Measurements from ENCODE around the gene LCORL. TPM values are rescaled to one million over a fixed set of nuclear protein-coding genes. Genes with fewer than 3 reads are reported as not detected.

Gene LCORL
- total and polyA plus RNA-seq, 9 of the 15 experiments (the other 6 are each of a cell fraction or from before 2014, with no cell fraction given), result 3.1 to 24.5 (median 11.1) TPM

GRCh38 chr4:17997129-17997528 is 24.4 kb downstream of the LCORL start:
- peak; percentile 77 for FAIRE-seq
- CTCF ChIA-PET (ENCODE audit: low intra/inter-chr PET ratio), result no interaction called here

GRCh38 chr4:17995165-17995564 is 26.4 kb downstream of the LCORL start:
- intact Hi-C loops (cut with micrococcal nuclease) (no loop called here), in situ Hi-C loops (cut with MboI) (no loop called here)
- no peaks in the 10 kb centered on the region for H3K4me1 ChIP-seq (replicated peaks in 1 of 2; ENCODE audit: control insufficient read depth in 2 of 2, insufficient read depth in 2 of 2, low read length in 2 of 2)
- no peaks in the 10 kb centered on the region; the same call in 1 of the 2 replicates for H3K9me3 ChIP-seq (replicated peaks; ENCODE audit: control insufficient read depth, insufficient read depth, low read depth, low read length)
- no TSS peak for BruUV-seq (replicated peaks)
- no peak for DNase-seq (ENCODE audit: extremely low read depth in 1 of 4, low spot score in 3 of 4)
- H3K27ac ChIP-seq (ENCODE audit: extremely low read depth, low read depth, low read length), result no peak overlapping the region
- POLR2A ChIA-PET, result no interaction called here
- no peaks in the 10 kb centered on the region for H3K36me3 ChIP-seq (ENCODE audit: control insufficient read depth, insufficient read depth, low read length)
- CTCF ChIA-PET (ENCODE audit: low intra/inter-chr PET ratio), result no interaction called here
- no peak overlapping the region for H3K4me2 ChIP-seq (ENCODE audit: insufficient read depth, low read length)
- H3K4me3 ChIP-seq, result no peak overlapping the region
- H3K9ac ChIP-seq (ENCODE audit: insufficient read depth in 1 of 2, low read depth in 2 of 2, low read length in 2 of 2), result no peak overlapping the region
- H2AFZ ChIP-seq (ENCODE audit: low read depth, low read length), result no peak overlapping the region
- H3K27me3 ChIP-seq (ENCODE audit: control insufficient read depth in 2 of 2, insufficient read depth in 2 of 2, low read length in 2 of 2), result no peaks in the 10 kb centered on the region
- H4K20me1 ChIP-seq (replicated peaks; ENCODE audit: control insufficient read depth, insufficient read depth, low read length), result no peaks in the 10 kb centered on the region
- FAIRE-seq, result no peak
- 85% methylated on average over 2 of the region's 2 CpGs for WGBS (ENCODE audit: insufficient coverage, low coverage, missing lambda C conversion rate)
- no peaks in the 10 kb centered on the region for H3K9me1 ChIP-seq (ENCODE audit: control insufficient read depth, insufficient read depth, low read length)
- no peak for ATAC-seq
- peaks cover 76% of the 10 kb centered on the region for H3K79me2 ChIP-seq (ENCODE audit: control insufficient read depth, insufficient read depth, low read length)
- TF ChIP-seq CREBBP (IDR thresholded peaks at IDR 0.05; ENCODE audit: low read depth, low read length), result no peak
- no peak for TF ChIP-seq ZFP1 (CRISPR knock-in tag; IDR thresholded peaks at IDR 0.05)
- no peak for TF ChIP-seq ETV6 (IDR thresholded peaks at IDR 0.05; ENCODE audit: borderline replicate concordance in 1 of 2, low read depth in 2 of 2, low read length in 1 of 2)
- TF ChIP-seq ETV6 (CRISPR knock-in tag; IDR thresholded peaks at IDR 0.05; ENCODE audit: borderline replicate concordance), result no peak
- no peak for TF ChIP-seq NFIX (CRISPR knock-in tag; IDR thresholded peaks at IDR 0.05; ENCODE audit: low read depth)
- TF ChIP-seq SREBF1 (IDR thresholded peaks at IDR 0.05; ENCODE audit: borderline replicate concordance, low read depth, low read length), result no peak
- TF ChIP-seq TOE1 (IDR thresholded peaks at IDR 0.05; ENCODE audit: borderline replicate concordance), result no peak
- TF ChIP-seq TOE1 (CRISPR knock-in tag; IDR thresholded peaks at IDR 0.05; ENCODE audit: borderline replicate concordance, low read depth), result no peak
- no peak for TF ChIP-seq FOXJ3 (CRISPR knock-in tag; IDR thresholded peaks at IDR 0.05)

More at GRCh38 chr4:17997129-17997528, 24.4 kb downstream of the LCORL start:
- H3K9me3 ChIP-seq (replicated peaks; ENCODE audit: control insufficient read depth, insufficient read depth, low read depth, low read length), result no peaks in the 10 kb centered on the region
- H3K27ac ChIP-seq (ENCODE audit: extremely low read depth, low read depth, low read length), result no peak overlapping the region
- H4K20me1 ChIP-seq (replicated peaks; ENCODE audit: control insufficient read depth, insufficient read depth, low read length), result no peaks in the 10 kb centered on the region
- H3K9me1 ChIP-seq (ENCODE audit: control insufficient read depth, insufficient read depth, low read length), result no peaks in the 10 kb centered on the region
- no peak overlapping the region for H3K9ac ChIP-seq (ENCODE audit: insufficient read depth in 1 of 2, low read depth in 2 of 2, low read length in 2 of 2)
- H3K4me1 ChIP-seq (replicated peaks in 1 of 2; ENCODE audit: control insufficient read depth in 2 of 2, insufficient read depth in 2 of 2, low read length in 2 of 2), result no peaks in the 10 kb centered on the region
- no peak for DNase-seq (ENCODE audit: extremely low read depth in 1 of 4, low spot score in 3 of 4)
- no peak for TF ChIP-seq IRF9 (tag; IDR thresholded peaks at IDR 0.05)
- TF ChIP-seq DLX4 (CRISPR knock-in tag; IDR thresholded peaks at IDR 0.05), result no peak
- H3K4me2 ChIP-seq (ENCODE audit: insufficient read depth, low read length), result no peak overlapping the region
- POLR2A ChIA-PET, result no interaction called here
- in situ Hi-C loops (cut with MboI), result no loop called here
- no peak overlapping the region for H3K4me3 ChIP-seq
- H3K36me3 ChIP-seq (ENCODE audit: control insufficient read depth, insufficient read depth, low read length), result no peaks in the 10 kb centered on the region
- no TSS peak for BruUV-seq (replicated peaks)
- no peak overlapping the region for H2AFZ ChIP-seq (ENCODE audit: low read depth, low read length)
- no peak for ATAC-seq
- H3K79me2 ChIP-seq (ENCODE audit: control insufficient read depth, insufficient read depth, low read length), result peaks cover 79% of the 10 kb centered on the region
- no peaks in the 10 kb centered on the region for H3K27me3 ChIP-seq (ENCODE audit: control insufficient read depth in 2 of 2, insufficient read depth in 2 of 2, low read length in 2 of 2)
- WGBS (ENCODE audit: insufficient coverage, low coverage, missing lambda C conversion rate), result 84% methylated on average over 5 of the region's 5 CpGs
- intact Hi-C loops (cut with micrococcal nuclease), result no loop called here

Measured in K562 (cell line).